ENCODE results near the gene NAPSA. TPM values are rescaled to one million over a fixed set of nuclear protein-coding genes. Genes with fewer than 3 reads are reported as not detected.

NAPSA gene
- polyA plus RNA-seq, 1 donor (not counting 4 experiments of a cell fraction or from before 2014, with no cell fraction given): 0.94 TPM

DNA sequence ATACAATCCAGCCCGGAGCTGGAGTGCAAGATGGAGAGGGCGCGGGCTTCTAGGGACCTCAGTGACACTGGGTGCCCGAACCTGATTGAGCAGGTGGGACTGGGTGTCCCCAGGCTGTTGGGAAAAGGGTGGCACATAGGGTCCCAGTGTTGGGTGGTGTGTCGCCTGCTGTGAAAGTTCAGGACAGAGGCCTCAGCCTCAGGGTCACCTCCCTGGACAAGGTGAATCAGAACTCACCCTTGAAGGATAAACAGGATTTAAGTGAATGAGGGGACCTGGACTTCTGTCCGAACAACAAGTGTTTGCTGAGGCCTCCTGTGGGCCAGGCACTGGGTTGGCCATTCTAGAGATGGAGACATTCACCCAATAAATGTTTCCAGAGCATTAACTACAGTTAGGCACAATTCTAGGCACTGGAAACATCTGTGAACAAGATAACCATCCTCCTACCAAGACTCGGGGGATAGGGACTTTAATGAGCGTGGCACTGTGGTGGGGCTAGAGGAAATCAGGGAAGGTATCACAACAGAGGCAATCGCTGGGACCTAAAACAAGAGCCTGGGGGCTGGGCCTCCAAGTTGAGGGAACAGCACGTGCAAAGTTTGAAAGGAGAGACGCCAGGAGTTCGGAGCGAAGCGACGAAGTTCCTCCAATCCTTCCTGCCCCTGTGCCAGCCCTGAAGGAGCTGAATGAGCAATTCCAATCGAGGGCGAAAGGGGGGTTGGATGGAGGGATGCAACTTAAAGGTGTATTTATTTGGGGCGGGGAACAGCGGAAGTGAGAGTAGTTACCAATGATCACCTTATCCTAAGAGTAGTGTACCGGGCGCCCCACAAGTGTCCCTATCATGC, 17.8 kb upstream of the NAPSA start:
- Histone ChIP-seq H2AFZ (ENCODE audit: control insufficient read depth, low read length) (peak overlapping the region; percentile 80), H3K4me3 (ENCODE audit: control insufficient read depth in 2 of 3, extremely low read depth in 1 of 3, insufficient read depth in 2 of 3, low read depth in 1 of 3, low read length in 3 of 3) (peak overlapping the region; percentile 58 to 78 (median 70)), H3K79me2 (ENCODE audit: control insufficient read depth, insufficient read depth, low read length) (peaks cover 32% of the 10 kb centered on the region), H3K9ac (ENCODE audit: control insufficient read depth, extremely low read depth, insufficient read depth, low read length) (peak overlapping the region; percentile 72), H3K27ac (ENCODE audit: control insufficient read depth, insufficient read depth, low read length) (peak overlapping the region; percentile 69), H4K20me1 (ENCODE audit: control insufficient read depth, extremely low read depth, insufficient read depth, low read length) (no peaks in the 10 kb centered on the region), H3K36me3 (ENCODE audit: control insufficient read depth in 2 of 2, extremely low read depth in 1 of 2, insufficient read depth in 2 of 2, low read length in 2 of 2) (peaks cover 21 to 27% of the 10 kb centered on the region in 2 experiments), H3K9me1 (ENCODE audit: control insufficient read depth, extremely low read depth, insufficient read depth, low read length) (peaks cover 2% of the 10 kb centered on the region), H3K27me3 (ENCODE audit: control insufficient read depth, extremely low read depth, insufficient read depth, low read length) (no peaks in the 10 kb centered on the region), H3K4me1 (ENCODE audit: control insufficient read depth, extremely low read depth, insufficient read depth, low read length) (peaks cover 18% of the 10 kb centered on the region), H3K9me3 (ENCODE audit: control insufficient read depth, low read depth, low read length) (no peaks in the 10 kb centered on the region), H3K4me2 (ENCODE audit: control insufficient read depth, extremely low read depth, insufficient read depth, low read depth, low read length) (peak overlapping the region; percentile 84)
- dilution Hi-C loops (cut with MboI; ENCODE audit: extremely low pct_ligation_motif_present, low sequenced_read_pairs): no loop called here
- no peak for TF ChIP-seq EZH2 (IDR thresholded peaks at IDR 0.05; ENCODE audit: low read length)
- TF ChIP-seq, protein P1, sequence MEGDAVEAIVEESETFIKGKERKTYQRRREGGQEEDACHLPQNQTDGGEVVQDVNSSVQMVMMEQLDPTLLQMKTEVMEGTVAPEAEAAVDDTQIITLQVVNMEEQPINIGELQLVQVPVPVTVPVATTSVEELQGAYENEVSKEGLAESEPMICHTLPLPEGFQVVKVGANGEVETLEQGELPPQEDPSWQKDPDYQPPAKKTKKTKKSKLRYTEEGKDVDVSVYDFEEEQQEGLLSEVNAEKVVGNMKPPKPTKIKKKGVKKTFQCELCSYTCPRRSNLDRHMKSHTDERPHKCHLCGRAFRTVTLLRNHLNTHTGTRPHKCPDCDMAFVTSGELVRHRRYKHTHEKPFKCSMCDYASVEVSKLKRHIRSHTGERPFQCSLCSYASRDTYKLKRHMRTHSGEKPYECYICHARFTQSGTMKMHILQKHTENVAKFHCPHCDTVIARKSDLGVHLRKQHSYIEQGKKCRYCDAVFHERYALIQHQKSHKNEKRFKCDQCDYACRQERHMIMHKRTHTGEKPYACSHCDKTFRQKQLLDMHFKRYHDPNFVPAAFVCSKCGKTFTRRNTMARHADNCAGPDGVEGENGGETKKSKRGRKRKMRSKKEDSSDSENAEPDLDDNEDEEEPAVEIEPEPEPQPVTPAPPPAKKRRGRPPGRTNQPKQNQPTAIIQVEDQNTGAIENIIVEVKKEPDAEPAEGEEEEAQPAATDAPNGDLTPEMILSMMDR (optimal IDR thresholded peaks at IDR 0.05 in 1 of 3, IDR thresholded peaks at IDR 0.05 in 1 of 3, conservative IDR thresholded peaks at IDR 0.05 in 1 of 3; ENCODE audit: extremely low read depth in 1 of 3, insufficient read depth in 2 of 3, low read length in 3 of 3): no peak
- FAIRE-seq (no peak), DNase-seq (ENCODE audit: low read depth, low spot score) (no peak)

DNA sequence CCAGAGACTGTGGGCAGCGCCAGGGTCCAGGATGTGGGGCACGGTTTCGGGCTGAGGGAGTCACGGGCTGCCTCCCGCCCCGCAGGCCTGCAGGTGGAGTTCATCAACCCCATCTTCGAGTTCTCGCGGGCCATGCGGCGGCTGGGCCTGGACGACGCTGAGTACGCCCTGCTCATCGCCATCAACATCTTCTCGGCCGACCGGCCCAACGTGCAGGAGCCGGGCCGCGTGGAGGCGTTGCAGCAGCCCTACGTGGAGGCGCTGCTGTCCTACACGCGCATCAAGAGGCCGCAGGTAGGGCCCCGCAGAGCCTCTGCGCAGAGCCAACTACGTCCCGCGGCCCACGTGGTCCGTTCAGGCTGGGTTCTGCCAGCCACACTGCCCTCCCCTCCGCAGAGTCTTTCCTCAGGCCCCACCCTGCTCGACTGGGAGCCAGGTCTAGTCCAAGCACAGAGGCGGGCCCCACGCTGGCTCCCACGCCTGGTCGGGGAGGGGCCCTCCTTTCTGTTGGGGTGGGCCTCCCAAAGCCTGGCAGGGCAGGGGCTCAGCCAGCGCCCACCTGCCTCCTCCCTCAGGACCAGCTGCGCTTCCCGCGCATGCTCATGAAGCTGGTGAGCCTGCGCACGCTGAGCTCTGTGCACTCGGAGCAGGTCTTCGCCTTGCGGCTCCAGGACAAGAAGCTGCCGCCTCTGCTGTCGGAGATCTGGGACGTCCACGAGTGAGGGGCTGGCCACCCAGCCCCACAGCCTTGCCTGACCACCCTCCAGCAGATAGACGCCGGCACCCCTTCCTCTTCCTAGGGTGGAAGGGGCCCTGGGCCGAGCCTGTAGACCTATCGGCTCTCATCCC, 16.7 kb upstream of the NAPSA start:
- H3K4me3 ChIP-seq (ENCODE audit: control insufficient read depth in 2 of 3, extremely low read depth in 1 of 3, insufficient read depth in 2 of 3, low read depth in 1 of 3, low read length in 3 of 3): no peak overlapping the region
- dilution Hi-C loops (cut with MboI; ENCODE audit: extremely low pct_ligation_motif_present, low sequenced_read_pairs): no loop called here
- H3K4me1 ChIP-seq (ENCODE audit: control insufficient read depth, extremely low read depth, insufficient read depth, low read length): peaks cover 18% of the 10 kb centered on the region
- peaks cover 22% of the 10 kb centered on the region for H3K79me2 ChIP-seq (ENCODE audit: control insufficient read depth, insufficient read depth, low read length)
- no peaks in the 10 kb centered on the region for H3K27me3 ChIP-seq (ENCODE audit: control insufficient read depth, extremely low read depth, insufficient read depth, low read length)
- peaks cover 25 to 31% of the 10 kb centered on the region in 2 experiments for H3K36me3 ChIP-seq (ENCODE audit: control insufficient read depth in 2 of 2, extremely low read depth in 1 of 2, insufficient read depth in 2 of 2, low read length in 2 of 2)
- no peaks in the 10 kb centered on the region for H3K9me3 ChIP-seq (ENCODE audit: control insufficient read depth, low read depth, low read length)
- no peak overlapping the region for H3K27ac ChIP-seq (ENCODE audit: control insufficient read depth, insufficient read depth, low read length)
- no peak overlapping the region for H3K9ac ChIP-seq (ENCODE audit: control insufficient read depth, extremely low read depth, insufficient read depth, low read length)
- no peak for TF ChIP-seq EZH2 (IDR thresholded peaks at IDR 0.05; ENCODE audit: low read length)
- TF ChIP-seq, protein P1 (optimal IDR thresholded peaks at IDR 0.05 in 1 of 3, IDR thresholded peaks at IDR 0.05 in 1 of 3, conservative IDR thresholded peaks at IDR 0.05 in 1 of 3; ENCODE audit: extremely low read depth in 1 of 3, insufficient read depth in 2 of 3, low read length in 3 of 3): no peak
- H3K9me1 ChIP-seq (ENCODE audit: control insufficient read depth, extremely low read depth, insufficient read depth, low read length): peaks cover 2% of the 10 kb centered on the region
- H2AFZ ChIP-seq (ENCODE audit: control insufficient read depth, low read length): no peak overlapping the region
- FAIRE-seq: no peak
- DNase-seq (ENCODE audit: low read depth, low spot score): no peak
- no peaks in the 10 kb centered on the region for H4K20me1 ChIP-seq (ENCODE audit: control insufficient read depth, extremely low read depth, insufficient read depth, low read length)
- H3K4me2 ChIP-seq (ENCODE audit: control insufficient read depth, extremely low read depth, insufficient read depth, low read depth, low read length): no peak overlapping the region
